ENCODE results near the gene EXOC2.

EXOC2 gene

DNA sequence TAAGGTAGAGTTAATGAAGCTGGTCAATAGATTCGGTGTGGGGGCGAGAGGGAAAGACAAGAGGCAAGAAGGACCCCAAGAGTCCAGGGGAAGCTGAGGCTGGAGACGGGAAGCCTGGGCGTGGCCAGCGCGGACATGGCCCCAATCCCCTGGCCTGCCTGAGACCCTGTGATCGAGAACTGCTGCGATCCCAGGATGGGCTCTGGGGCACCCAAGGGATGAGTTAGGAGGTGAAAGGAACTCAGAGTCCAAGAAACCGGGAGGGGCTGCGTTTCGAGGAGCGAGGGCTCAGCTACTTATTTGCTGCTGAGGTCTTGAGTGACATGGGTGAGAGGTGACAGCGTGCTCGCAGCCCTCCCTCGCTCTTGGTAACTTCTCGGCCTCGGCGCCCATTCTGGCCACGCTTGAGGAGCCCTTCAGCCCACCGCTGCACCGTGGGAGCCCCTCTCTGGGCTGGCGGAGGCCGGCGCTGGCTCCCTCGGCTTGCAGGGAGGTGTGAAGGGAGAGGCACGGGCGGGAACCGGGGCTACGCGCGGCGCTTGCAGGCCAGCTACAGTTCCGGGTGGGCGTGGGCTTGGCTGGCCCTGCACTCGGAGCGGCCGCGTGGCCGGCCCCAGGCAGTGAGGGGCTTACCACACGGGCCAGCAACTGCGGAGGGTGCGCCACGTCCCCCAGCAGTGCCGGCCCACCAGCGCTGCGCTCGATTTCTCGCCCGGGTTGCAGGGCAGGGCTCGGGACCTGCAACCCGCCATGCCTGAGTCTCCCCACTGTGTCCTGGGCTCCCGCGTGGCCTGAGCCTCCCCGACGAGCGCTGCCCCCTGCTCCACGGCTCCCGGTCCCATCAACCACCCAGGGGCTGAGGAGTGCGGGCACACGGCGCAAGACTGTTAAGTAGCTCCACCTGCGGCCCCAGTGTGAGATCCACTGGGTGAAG, 243.2 kb downstream of the EXOC2 start:
- DNase-seq (ENCODE audit: low spot score) (no peak), FAIRE-seq (no peak)

DNA sequence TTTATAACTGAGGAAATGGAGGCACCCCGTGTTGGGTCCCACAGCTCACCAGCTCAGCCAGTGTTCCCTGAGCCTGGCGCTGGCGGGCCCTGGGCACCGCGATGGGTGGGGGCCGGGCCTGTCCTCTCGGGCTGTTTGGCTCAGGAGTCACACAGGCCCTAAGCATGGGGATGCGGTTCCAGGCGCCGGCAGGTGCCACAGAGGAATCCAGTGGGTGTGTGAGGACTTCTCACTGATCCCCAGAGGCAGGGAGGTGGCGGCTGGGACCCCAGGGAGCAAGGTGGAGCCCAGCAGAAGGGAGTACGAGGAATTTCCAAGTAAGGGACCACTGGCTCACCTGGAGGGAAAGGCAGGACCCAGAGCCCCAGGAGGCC, 243.9 kb downstream of the EXOC2 start:
- no peak for FAIRE-seq
- no peak for DNase-seq (ENCODE audit: low spot score)

DNA sequence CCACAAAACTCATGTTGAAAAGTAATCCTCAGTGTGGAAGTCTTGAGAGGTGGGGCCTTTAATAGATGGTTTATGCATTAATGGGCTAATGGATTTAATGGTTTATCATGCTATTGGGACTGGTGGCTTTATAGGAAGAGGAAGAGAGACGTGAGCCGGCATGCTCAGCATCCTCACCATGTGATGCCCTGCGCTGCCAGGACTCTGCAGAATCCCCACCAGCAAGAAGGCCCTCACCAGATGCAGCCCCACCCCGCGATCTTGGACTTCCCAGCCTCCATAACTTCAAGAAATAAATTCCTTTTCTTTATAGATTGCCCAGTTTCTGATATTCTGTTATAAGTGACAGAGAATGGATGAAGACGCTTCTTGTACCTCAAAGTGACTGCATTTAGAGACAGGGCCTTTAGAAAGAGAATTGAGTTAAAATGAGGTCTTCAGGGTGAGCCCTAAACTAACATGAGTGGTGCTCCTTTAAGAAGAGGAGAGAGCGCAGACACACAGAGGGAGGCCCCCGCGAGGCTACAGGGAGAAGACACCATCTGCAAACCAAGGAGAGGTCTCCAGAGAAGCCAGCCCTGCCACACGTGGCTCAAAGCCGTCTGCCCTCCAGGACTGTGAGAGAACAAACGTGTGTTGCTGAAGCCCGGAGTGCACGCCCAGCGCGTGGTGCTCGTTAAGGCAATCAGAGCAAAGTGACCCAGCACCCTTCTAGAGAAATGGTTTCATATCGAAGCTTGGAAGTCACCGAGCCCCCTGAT, 244.5 kb downstream of the EXOC2 start:
- FAIRE-seq: no peak

DNA sequence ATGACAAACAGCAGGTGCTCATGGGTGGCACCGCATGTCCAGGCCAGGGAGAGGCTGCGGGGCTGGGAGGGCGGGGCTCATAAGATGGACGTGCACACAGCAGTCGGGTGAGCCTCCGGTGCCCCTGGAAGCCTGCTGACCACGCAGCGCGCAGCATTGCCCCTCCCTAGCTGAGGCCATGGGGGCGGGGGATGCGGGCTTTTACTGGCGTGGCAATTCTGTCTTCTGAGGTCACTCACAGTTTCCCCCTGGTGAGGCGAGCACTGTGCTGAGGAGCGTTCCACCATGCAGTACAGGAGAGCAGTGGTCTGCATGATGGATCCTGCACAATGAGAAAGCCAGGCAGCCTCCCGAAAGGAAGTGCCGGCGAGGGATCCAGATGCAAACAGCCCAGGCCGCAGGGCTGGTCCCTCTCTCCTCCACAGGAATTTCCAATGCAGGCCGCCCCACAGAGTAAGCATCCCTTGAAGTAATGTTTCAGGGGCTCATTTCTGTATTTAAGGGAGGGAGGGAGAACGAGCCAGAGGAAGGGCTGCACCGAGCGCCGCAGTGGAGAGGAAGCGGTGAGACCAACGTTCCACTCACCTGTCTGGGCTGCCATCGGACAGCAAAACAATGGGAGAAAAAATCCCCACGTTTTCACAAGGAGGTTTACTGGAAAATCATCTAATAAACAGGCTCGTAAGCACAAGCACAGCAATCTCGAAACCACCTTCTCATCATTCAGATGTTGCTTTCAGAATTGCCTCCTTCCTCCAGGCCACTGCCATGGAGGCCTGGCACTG, 245.4 kb downstream of the EXOC2 start:
- DNase-seq (ENCODE audit: low spot score) (no peak), FAIRE-seq (no peak)

More for the DNA sequence above, 244.5 kb downstream of the EXOC2 start:
- DNase-seq (ENCODE audit: low spot score): no peak

DNA sequence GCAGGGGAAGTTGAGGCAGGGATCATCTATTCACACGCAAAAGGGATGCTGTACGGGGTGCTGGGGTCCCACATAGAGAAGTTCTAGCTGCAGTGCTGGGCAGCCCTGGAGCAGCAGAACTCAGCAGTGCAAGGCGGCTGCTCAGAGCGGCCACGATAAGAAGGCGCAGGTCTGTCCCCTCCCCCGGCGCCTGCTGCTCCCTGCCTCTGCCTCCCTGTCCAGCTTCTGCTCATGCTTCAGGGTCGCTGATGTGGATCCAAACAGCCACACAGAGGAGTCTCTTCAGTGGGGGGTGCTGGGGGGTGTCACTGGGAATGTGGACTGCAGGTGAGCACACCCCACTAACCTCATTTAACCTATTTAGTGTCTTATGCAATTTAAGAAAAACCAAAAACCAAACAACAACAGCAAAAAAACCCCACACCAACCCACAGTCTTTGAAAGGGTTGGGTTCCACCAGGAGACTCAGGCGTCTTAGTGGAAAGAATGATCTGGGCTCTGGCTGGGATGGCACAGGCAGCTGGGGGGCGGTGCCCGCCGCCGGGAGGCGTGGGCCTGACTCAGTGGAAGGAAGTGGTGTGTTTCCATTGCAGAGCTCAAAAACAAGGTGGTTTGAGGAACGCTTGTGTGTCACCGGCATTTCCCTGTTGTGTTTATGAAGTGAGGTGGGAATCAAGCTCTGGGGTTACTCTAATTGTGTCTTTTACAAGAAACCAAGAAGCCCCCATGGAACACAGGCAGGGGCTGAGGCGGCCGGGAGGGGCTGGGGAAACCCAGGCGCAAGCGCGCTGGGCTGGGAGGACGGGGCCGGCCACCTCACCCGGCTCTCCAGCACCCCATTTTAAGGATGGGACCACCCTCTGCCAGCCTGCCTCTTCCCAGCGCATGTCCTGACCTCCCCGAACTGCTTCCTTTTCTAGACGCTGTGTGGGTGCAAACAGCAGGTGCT, 246.2 kb downstream of the EXOC2 start:
- no peak for FAIRE-seq

DNA sequence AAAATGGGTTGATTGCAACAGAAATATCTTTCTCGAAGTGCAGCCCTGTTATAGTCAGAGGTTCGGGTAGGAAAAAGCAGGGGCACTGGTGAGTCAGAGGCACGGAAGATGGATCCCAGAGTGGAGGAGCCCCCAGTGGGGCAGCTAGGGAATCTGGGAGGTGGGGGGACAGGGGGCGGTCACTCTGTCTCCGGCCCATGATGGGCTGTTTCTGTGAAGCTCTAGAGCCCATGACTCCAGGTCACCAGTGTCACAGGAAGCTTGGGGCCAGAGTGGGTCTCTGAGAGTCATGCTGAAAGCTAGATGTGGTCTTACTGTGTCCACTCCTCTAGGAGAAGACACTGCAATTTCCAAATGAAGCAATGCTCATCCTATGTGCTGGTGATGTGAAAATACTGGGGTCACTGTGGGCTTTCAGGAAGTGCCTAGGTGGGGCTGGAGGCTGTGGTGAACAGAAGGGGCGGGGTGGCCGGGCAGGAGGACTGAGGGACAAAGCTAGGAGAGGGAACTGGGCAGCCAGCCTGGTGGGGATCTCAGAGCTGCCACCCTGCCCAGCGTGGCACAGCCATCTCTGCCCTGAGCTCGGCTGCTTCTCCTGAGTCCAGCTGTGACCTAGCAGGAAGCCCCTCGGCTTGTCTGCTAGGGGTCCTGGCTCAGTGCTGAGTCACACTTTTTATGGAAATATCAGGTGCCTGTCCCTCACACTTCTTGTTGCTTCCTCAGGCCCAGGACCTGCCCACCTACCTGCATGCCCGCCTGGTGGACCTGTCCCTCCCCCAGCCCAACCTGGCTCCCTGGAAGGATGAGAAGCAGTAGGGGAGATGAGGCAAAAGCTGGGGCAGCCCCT, 247.1 kb downstream of the EXOC2 start:
- no peak for FAIRE-seq

More for the DNA sequence above, 246.2 kb downstream of the EXOC2 start:
- no peak for DNase-seq (ENCODE audit: low spot score)

DNA sequence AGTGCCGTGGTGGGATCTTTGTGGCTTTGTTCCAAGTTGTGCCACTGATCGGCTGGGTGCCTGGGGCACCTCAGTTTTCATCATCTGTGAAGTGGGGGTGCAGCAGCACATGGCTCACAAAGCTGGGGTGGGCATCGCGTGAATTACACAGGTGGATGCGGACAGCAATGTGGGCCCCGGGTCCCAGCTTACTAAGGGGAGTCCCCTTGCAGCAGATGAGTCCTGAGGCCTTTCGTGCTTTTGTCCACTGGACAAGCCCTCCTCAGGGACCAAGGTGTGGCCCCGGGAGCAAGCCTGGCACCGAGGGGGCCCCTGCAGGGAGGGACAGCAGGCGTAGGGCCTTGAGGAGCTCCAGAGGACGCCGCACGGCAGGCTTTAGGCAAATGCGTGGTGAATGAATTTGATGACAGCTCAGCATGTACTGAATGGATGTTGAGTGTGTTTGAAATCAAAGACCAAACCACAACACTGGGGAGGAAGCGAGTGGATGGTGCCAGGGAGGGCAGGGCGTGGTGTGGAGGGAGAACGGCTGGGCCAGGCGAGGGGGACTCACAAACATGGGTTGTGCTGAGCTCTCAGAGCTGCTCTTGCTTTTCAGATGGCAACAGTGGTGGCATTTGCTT, 248.2 kb downstream of the EXOC2 start:
- DNase-seq (ENCODE audit: low spot score) (no peak), FAIRE-seq (no peak)

More for the DNA sequence above, 247.1 kb downstream of the EXOC2 start:
- DNase-seq (ENCODE audit: low spot score): no peak

DNA sequence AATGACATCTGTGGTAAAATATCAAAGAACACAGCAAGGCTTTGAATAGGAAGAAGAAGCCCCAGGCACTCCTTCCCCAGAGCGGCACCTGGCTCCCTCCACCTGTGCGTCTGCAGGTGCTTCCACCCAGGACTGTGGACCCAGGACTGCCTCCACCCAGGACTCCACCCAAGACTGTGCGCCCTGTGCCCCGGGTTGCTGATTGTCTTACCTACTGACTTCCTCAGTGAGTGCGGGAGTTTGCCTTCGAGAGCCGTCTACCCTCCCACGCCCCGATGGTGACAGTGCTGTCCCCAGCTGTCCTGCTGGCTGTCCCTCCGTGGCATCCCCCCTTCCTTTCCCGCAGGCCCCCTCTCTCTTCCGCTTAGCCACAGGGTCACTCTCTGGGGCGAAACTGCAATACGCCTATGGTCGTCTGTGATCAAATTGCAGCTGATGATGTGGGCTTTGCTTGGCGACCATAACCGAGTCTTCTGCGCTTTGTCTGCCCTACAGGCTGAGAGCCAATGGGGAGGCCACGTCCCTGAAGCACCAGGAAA, 249.2 kb downstream of the EXOC2 start:
- FAIRE-seq (no peak), DNase-seq (ENCODE audit: low spot score) (no peak)

DNA sequence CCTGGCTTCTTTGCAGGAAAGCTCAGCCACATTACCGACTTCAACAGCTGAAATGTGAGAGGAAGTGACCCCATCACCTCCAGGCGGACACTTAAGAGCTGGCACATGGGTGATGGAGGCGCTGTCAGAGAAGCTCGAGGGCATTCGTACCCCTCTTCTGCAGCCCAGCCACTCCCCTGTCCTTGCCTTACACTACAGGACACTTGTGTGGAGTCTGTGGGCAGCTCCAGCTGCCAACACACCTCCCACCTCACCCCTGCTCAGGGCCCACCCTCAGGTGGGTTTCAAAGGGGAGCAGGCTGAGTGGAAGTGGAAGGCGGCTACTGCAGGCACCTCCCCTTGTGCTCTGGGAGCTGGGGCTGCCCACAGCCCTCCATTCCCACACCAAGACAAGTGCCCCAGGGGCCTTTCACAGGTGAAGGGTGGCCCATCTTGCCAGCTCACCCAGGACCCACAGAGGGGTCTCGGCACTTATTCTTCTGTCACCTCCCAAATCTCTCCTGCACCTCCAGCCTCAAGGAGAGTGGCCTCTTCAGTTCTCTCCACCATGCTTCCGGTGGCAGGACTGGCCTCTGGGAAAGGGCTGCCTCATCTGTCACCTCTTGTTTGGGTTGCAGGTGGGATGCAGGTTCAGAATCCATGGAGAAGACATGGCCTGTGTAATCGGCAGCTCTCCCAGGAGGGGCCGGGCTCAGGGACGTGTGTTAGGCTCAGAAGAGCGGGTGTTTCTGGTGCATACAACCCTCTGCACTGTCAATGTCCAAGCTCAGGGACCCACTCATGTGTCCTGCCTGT, 251.6 kb downstream of the EXOC2 start:
- DNase-seq (ENCODE audit: low spot score) (no peak), FAIRE-seq (no peak)

DNA sequence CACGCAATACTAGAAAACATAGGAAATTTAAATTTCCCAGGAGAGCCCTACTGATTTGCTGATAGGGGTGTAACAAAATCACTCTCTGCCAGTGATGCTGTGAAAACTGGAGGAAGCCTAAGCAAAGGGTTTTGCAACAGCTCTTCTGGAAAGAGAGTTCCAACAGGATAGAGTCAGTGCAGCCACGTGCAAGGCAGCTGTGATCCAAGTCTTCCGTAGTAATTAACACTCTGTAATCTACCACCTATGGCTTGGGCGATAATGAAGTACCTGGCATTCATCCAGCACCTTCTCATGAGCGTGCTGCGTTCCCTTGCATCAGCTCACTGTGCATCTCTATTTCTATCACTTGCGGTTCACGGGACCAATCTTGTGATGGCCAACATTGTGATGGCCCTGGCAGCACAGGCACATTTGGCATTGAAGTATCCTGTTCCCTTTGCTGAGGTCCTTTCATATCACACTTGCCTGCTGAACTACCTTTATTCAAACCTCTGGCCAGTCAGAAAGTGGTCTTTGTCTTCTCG, 253.2 kb downstream of the EXOC2 start:
- FAIRE-seq: no peak
- DNase-seq (ENCODE audit: low spot score): no peak

DNA sequence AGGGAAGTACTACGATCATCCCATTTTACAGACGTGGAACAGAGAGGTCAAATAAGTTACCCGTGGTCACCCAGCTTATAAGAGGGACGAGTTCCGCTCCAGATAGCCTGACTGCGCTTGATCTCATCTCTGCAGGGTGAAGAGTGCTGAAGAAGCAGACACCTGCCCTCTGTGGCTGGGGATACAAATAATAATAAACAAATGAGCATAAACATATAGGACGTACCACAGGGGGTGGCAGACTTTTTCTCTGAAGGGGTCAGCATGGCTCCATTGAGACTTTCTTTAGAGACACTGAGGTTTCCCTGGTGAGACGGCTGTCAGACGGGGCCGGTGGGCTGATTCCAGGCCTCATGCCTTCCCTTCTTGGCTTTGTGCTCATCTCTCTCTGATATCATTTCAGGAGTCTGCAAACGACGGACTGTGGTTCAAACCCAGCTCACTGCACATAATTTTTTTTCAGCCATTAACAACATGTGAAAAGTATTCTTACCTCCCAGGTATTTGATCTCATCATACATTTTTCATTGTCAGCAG, 254.2 kb downstream of the EXOC2 start:
- DNase-seq (ENCODE audit: low spot score): no peak
- no peak for FAIRE-seq

DNA sequence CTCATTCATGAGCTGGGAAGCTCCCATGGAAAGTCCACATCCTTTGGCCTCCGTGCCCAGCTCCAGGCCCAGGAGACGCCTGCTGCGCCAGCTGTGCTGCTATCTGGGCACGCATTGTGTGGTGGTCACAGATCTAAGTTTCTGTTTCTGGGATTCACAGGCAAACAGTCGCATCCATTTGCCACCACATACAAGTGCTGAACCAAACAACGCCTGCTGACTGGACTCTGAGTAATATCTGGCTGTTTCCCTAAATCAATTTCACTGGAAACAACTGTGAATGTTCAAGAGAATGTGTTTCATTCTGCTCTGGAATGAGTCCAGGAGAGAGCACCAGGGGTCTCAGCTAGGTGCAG, 255.9 kb downstream of the EXOC2 start:
- DNase-seq (ENCODE audit: low spot score) (no peak), FAIRE-seq (no peak)

DNA sequence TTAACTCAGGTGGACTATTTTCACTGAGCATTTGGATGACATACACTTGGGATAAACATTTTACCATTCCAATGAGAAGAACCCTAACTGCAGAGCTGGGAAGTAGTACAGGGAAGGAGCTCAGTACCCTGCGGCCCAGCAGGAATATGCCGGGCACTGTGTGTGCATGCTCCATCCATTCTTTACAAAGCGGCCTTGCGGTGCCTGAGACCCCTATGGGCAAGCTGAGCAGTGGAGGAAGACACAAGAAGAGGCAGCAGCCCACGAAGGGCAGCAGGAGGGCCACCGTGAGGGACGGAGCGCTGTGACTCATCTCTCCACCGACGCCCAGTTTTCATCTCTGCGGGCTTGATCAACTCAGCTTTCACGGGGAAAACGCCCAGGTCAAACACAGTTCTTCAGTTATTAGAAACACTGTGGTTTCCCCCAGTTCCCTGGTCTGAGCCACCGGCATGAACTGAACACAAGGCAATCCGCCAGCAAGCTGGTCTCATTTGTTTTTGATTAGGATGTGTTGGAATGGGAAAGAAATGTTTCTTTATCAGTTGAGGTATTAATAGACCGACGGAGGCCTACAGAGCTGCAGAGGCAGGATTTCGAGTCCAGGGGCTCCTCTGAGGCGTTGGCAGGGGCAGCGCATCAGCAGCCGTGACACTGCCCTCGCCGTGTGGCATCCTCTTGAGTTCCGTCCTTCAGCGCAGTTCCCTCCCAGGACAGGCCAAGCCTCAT, 256.5 kb downstream of the EXOC2 start:
- FAIRE-seq (no peak), DNase-seq (ENCODE audit: low spot score) (peak; percentile 19)

DNA sequence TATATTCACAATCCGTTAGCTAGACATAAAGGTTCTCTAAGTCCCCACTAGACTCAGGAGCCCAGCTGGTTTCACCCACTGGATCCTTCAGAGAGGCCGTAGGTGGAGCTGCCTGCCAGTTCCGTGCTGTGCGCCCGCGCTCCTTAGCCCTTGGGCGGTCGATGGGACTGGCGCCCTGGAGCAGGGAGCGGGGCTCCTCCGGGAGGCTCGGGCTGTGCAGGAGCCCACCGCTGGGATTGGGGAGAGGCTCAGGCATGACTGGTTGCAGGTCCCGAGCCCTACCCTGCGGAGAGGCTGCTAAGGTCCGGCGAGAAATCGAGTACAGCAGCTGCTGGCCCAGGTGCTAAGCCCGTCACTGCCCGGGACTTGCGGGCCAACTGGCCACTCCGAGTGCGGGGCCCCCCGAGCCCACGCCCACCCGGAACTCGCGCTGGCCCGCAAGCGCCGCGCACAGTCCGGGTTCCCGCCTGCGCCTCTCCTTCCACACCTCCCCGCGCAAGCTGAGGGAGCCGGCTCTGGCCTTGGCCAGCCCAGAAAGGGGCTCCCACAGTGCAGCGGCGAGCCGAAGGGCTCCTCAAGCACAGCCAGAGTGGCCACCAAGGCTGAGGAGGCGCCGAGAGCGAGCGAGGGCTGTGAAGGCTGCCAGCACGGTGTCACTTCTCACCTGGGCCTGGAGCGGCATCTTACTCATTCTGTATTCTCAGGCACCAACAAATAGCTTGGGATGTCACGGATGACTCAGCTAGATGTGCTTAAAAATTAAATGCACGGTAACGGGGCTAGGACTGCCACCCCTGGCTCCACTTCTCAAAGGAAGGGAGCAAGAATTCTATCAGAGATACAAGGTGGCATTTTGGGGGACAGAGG, 257.3 kb downstream of the EXOC2 start:
- FAIRE-seq: no peak
- DNase-seq (ENCODE audit: low spot score): no peak

All from RCC 7860 (cell line).